Measurements from ENCODE around the gene CCNA1.

CCNA1 gene

DNA sequence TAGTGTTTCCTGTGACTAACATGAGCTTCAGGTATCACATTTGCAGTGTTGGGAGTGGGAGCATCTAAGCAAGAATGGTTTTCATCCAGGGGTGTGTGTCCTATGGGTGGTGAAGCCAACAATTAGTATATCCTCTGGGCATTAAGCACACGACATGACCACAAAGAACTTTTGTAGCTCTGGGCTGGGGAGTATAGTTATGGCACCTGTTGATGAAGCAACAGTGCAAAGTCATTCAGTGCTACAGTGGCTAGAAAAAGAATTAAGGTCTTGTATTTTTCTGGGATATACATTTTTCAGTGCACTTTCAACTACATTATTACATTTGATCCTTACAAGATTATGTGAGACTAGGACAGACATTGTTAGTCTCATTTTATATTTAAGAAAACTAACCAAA is 21.8 kb downstream of the CCNA1 start:
- DNase-seq, result no peak

DNA sequence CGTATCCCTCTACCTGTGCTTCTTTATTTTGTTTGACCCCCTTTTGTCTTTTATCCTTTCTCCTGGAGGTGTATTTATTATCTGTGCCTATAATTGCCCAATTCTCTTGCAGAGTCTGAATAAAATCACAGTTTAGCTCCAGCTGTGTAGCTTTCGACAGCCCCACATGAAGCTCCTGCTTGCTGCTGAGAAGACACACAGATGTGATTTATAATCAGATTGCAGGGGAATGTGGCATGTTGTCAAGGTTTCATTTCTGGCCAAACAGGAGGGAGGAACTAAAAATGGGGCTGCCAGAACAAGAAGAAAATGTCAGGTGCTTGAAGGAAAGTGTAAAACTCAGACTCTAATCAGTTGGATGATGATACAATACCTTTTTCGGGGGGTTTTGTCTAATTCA is 22.7 kb downstream of the CCNA1 start:
- no peak for DNase-seq

DNA sequence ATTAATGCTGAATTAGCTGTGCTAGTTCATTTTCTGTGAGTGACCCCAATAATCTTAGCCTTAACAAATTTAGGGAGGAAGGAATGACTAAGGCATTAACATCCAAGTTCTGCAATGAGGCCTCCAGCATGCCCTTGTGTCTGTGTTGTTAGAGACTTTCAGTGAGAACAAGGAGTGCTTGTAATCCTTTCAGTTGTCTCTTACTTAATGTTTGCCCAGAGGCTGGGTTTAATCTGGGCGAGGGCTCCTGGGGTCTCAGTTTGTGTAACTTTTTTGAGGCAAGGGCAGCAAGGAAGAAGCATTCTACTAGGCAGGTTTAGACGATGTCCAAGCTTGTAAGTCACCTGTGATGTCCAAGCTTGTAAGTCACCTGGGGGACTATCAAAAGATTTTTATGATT is 24.3 kb downstream of the CCNA1 start:
- no peak for DNase-seq

DNA sequence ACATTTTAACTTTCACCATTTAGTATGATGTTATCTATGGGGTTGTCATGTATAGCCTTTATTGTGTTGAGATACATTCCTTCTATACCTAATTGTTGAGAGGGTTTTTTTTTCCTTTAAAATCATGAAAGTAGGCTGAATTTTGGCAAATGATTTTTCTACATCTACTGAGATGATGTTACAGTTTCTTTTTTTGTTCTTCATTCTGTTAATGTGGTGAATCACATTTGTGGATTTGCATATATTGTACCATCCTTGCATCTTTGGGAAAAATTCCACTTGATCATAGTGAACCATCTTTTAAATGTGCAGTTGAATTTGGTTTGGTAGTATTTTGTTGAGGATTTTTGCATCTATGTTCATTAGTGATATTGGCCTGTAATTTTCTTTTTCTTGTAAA is 29.2 kb downstream of the CCNA1 start:
- no peak for DNase-seq

DNA sequence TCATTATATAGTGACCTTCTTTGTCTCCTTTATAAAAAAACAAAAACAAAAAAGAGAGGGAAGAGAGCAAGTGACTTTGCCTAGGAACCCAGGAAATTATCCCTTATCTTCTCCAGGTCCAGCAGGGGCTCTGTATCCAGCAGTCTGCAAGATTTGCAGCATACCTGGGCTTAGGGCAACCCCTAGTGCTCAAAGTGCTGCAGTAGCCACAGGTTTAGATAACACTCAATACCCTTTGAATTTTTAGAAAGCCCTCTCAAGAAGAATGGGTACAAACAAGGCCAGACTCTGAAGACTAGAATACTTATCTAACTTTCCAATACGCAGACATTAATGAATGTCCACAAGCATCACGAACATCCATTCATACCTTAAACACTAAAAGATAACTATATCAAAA is 43.2 kb downstream of the CCNA1 start:
- no peak for DNase-seq

DNA sequence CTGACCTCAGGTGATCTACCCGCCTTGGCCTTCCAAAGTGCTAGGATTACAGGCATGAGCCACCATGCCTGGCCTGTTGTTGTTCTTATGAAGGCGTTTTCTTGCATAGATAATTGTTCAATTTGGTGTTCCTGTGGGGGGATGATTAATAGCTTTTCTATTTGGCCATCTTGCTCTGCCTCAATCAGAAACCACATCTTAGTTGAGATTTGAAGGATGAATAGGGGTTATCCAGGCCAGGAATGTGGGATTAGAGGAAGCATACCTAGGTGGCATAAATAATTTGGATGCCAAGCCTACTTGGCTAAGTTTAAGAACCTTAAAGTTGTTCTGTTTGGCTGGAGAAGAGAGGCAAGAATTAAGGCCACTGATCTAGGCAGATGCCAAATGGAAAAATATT is 44.4 kb downstream of the CCNA1 start:
- no peak for DNase-seq

DNA sequence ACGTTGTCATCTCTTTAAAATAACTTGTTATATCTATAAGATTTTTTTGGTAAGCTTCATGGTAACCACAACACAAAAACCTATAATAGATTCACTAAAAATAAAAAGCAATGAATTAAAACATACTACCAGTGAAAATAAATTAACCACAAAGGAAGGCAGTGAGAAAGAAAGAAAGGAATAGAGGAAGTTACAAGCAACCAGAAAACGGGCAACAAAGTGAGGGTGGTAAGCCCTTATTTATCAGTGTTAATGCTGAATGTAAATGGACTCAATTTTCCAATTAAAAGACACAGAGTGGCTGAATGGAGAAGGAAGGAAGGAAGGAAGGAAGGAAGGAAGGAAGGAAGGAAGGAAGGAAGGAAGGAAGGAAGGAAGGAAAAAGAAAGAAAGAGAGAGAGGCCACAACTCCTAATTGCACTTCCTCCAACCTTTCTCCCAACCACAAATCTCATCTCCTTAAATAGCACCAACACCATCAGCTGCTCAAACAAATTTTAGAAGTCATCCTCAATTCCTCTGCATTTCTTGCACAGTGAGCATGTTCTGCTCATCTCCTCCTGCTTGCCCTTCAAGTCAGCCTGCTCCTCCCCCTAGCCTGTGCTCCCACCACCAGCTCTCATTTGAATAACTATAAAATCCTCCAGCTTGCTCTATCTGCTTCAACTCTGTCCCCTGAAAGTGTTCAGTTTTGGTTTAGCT is 48.6 kb downstream of the CCNA1 start:
- DNase-seq, result no peak

DNA sequence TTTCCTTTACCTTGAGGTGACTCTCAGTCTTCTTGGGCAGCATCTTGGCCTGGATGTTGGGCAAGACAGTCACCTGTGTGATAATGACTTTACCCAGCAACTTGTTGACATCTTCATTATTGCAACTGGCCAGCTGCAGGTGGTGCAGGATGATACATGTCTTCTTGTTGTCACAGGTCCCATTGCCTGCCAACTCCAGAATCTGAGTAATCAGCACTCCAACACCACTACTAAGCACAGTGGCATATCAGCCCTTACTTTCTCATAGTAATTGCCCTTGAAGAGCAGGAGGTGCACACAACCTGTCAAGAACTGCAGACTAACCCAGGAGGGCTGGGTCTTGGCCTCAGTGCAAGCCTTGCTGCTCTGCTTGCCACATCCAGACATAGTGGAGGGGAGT is 57.8 kb downstream of the CCNA1 start:
- no peak for DNase-seq

Data from NCI-H446 (cell line).